Neural crest cell (in vitro differentiated cells): ENCODE data around the gene CEBPA. TPM values are rescaled to one million over a fixed set of nuclear protein-coding genes. Genes with fewer than 3 reads are reported as not detected.

ENCODE experiments used
- DNase-seq: peaks from one replicate; pipeline ENCODE4 v3.0.0; 2021; ENCODE audit warnings: low read depth, mixed read lengths, low spot score
- H3K27ac Mint-ChIP-seq: one replicate; pipeline ENCODE4 v1.8.0; 2021; ENCODE audit warnings: mild to moderate bottlenecking, mixed read lengths; ENCODE audit not compliant: unreplicated experiment
- H3K27me3 Mint-ChIP-seq: 2 replicates; pipeline ENCODE4 v1.8.0; 2021; ENCODE audit warnings: low read depth, mild to moderate bottlenecking, mixed read lengths
- H3K36me3 Mint-ChIP-seq: 2 replicates; pipeline ENCODE4 v1.8.0; 2021; ENCODE audit warnings: low read depth, mild to moderate bottlenecking, mixed read lengths
- H3K4me1 Mint-ChIP-seq: 2 replicates; pipeline ENCODE4 v1.8.0; 2021; ENCODE audit warnings: mixed read lengths
- H3K4me3 Mint-ChIP-seq: one replicate; pipeline ENCODE4 v1.8.0; 2021; ENCODE audit warnings: mild to moderate bottlenecking, mixed read lengths
- H3K9me3 Mint-ChIP-seq: 2 replicates; pipeline ENCODE4 v1.8.0; 2021; ENCODE audit warnings: mixed read lengths
- total RNA-seq: library from RNA; stranded (reverse); gene quantifications from 2 replicates; pipeline ENCODE4 v1.2.1, GENCODE V29; 2021
- TF ChIP-seq, protein P1 (sequence below): fragments of 200-600 bp; sonication (generic); conservative IDR thresholded peaks from 2 replicates; pipeline ENCODE4 v1.5.0; 2021; ENCODE audit warnings: antibody characterized with exemption, mild to moderate bottlenecking

Gene CEBPA
- total RNA-seq, 1 donor from 2014 or later, result 1.7 TPM

DNA sequence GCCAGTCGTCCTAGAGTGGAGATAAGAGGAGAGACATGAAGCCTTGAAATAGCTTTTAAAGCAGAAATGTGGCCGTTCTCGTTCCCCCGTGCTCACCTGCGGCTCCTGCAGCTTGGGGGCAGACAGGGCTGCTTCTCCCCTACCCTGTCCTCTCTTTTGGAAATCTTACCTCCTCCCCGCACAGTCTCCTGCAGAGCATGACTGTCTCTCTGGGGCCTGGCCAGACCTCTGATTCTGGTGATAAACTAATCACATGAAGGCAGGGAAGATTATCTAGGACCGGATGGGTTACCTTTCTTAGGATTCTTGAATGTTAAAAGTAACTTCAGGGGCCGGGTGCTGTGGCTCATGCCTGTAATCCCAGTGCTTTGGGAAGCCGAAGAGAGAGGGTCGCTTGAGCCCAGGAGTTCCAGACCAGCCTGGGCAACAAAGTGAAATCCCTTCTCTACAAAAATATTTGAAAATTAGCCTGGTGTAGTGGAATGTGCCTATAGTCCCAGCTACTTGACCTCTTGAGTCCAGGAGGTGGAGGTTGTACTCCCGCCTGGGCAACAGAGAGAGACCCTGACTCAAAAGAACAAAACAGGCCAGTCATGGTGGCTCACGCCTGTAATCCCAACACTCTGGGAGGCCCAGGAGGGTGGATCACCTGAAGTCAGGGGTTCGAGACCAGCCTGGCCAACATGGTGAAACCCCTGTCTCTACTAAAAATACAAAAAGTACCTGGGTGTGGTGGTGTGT is 8.1 kb downstream of the CEBPA start:
- H3K4me1 Mint-ChIP-seq, result peaks cover 7% of the 10 kb centered on the region
- no peak for DNase-seq
- no peaks in the 10 kb centered on the region for H3K36me3 Mint-ChIP-seq
- H3K4me3 Mint-ChIP-seq, result no peak overlapping the region
- TF ChIP-seq, protein P1, sequence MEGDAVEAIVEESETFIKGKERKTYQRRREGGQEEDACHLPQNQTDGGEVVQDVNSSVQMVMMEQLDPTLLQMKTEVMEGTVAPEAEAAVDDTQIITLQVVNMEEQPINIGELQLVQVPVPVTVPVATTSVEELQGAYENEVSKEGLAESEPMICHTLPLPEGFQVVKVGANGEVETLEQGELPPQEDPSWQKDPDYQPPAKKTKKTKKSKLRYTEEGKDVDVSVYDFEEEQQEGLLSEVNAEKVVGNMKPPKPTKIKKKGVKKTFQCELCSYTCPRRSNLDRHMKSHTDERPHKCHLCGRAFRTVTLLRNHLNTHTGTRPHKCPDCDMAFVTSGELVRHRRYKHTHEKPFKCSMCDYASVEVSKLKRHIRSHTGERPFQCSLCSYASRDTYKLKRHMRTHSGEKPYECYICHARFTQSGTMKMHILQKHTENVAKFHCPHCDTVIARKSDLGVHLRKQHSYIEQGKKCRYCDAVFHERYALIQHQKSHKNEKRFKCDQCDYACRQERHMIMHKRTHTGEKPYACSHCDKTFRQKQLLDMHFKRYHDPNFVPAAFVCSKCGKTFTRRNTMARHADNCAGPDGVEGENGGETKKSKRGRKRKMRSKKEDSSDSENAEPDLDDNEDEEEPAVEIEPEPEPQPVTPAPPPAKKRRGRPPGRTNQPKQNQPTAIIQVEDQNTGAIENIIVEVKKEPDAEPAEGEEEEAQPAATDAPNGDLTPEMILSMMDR, result no peak
- H3K27me3 Mint-ChIP-seq, result peaks cover 20% of the 10 kb centered on the region
- H3K27ac Mint-ChIP-seq, result no peak overlapping the region
- H3K9me3 Mint-ChIP-seq, result no peaks in the 10 kb centered on the region

DNA sequence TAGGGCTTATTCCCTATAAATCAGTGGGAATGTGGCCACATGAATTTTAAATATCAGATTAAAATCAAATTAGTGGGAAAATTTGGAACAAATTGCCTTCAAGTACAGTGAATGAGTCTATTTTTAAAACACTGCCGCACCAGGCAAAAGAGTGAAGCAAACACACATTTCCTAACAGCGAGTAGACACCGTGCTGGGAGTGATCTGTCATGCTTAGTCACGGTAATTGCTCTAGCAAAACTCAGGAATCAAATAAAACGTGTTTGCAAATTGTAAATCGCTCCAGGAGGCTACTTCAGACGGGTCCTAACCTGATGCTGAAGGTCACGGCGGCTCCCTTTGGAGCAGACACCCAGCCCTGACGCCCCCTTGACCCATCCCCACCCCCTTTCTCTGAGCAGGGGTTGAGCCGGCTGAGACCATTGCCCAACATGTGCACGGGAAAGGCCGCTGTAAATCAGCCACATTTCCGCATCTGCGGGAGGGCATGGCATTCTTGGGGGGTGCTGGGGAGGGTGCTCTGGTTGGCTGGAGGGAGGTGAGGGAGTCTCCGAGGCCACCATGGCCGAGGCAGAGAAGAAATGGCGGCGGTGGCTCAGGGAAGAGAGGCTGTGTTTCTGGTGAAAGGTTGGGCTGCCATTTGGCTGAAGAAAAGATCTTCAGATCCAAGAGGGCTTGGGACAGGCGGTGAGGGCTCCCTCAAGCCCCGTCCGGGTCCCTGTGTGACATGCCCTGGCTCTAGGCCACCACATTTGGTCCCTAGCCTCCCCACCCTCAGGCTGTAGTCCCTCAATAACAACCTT is 8.9 kb downstream of the CEBPA start:
- H3K27me3 Mint-ChIP-seq, result peaks cover 15% of the 10 kb centered on the region
- peaks cover 7% of the 10 kb centered on the region for H3K4me1 Mint-ChIP-seq
- DNase-seq, result no peak
- peak overlapping the region; percentile 50 for H3K27ac Mint-ChIP-seq
- peaks cover 5% of the 10 kb centered on the region for H3K9me3 Mint-ChIP-seq
- H3K4me3 Mint-ChIP-seq, result no peak overlapping the region
- H3K36me3 Mint-ChIP-seq, result no peaks in the 10 kb centered on the region
- TF ChIP-seq, protein P1, result no peak

DNA sequence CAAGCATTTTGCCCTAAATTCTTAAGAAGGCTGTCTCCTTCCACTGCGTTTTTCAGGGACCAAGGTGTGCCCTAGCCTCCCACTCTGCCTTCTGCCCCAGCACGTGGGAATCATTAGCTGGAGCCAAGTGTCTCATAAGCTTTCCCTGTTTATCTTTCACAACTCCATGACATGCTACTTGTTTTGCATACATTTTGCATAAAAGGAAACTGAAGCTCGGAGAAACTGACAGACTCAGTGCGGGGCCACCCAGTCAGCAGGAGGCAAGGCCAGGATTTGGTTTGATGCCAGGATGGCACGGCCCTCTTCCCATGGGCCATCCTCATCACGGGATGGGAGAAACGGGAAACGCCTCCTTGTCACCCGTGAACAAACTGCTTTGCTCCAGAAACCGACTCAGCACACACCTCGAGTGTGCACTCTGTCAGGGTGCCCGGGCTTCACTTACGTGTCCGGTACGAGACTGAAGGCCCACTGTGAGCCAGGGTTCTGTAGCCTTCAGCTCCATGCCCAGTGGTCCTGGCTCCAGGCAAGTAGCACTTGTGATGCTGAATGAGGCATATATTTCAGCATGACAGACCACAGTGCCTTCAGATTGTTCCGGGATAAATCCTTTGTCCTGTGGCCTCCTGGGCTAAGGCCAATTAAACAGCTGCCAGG is 9.6 kb downstream of the CEBPA start:
- peaks cover 17% of the 10 kb centered on the region for H3K27me3 Mint-ChIP-seq
- DNase-seq, result no peak
- peaks cover 5% of the 10 kb centered on the region for H3K9me3 Mint-ChIP-seq

DNA sequence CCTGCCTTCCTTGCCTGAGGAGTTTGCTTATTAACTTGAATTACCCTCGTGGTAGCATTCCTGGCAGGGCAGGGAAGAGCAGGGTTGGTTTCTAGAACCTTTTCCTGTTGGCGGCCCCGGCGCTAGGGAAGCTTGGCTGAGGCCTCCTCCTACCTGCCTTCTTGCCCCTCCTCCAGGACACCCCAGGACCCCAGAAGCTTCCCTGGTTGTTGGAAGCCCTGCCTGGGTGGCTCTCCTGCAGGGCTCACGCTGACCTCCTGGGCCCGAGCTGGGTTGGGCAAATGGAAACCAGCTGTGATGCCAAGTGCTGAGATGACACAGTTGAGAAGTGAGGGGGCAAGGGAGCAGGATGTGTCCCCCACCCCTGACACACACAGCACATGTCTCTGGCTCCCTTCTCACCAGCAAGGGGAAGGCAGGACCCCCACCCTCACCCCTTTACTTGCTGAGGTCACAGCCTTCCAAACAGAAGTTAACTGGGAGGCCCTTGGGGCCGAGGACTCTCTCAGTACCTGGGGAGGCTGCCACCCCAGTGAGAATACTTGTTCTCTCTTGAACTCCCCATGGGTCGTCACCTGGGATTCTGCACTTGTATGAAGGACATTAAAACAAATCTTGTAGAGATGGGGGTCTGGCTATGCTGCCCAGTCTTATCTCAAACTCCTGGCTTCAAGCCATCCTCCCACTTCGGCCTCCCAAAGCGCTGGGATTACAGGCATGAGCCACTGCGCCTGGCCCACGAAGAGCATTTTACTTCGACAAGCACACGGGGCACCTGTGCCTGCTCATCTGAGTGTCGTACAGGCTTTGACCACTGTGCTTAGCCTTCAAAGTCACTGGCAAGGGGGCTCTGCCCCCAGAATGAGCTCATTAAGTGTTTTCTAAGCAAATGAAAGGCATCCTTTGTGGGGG is 10.5 kb downstream of the CEBPA start:
- Mint-ChIP-seq H3K27ac (no peak overlapping the region), H3K36me3 (no peaks in the 10 kb centered on the region), H3K4me3 (no peak overlapping the region), H3K27me3 (peaks cover 9% of the 10 kb centered on the region), H3K4me1 (peaks cover 7% of the 10 kb centered on the region), H3K9me3 (peaks cover 5% of the 10 kb centered on the region)
- TF ChIP-seq, protein P1, result no peak
- DNase-seq, result no peak

More for the DNA sequence above, 9.6 kb downstream of the CEBPA start:
- Mint-ChIP-seq H3K36me3 (no peaks in the 10 kb centered on the region), H3K27ac (no peak overlapping the region), H3K4me1 (peaks cover 7% of the 10 kb centered on the region), H3K4me3 (no peak overlapping the region)
- TF ChIP-seq, protein P1, result no peak
